K562 (cell line): ENCODE data around the gene PRCC.

Experiments
- NR2F6 ChIP-seq: fragments of 450-650 bp; formaldehyde crosslinking; IDR thresholded peaks from 2 replicates; pipeline ENCODE4 v1.4.0; 2020; ENCODE audit warnings: mild to moderate bottlenecking
- SRF ChIP-seq, 2 experiments: fragments of 250-450, 450-650 bp in 1 of 2; sonication (Bioruptor Pico) in 1 of 2; sonication (generic) in 1 of 2; formaldehyde crosslinking; IDR thresholded peaks; 2 replicates each; pipeline versions ENCODE4 v1.5.0 to v1.5.1; 2020 to 2022; ENCODE audit warnings: mild to moderate bottlenecking in 1 of 2, missing genetic modification reagents in 1 of 2

DNA sequence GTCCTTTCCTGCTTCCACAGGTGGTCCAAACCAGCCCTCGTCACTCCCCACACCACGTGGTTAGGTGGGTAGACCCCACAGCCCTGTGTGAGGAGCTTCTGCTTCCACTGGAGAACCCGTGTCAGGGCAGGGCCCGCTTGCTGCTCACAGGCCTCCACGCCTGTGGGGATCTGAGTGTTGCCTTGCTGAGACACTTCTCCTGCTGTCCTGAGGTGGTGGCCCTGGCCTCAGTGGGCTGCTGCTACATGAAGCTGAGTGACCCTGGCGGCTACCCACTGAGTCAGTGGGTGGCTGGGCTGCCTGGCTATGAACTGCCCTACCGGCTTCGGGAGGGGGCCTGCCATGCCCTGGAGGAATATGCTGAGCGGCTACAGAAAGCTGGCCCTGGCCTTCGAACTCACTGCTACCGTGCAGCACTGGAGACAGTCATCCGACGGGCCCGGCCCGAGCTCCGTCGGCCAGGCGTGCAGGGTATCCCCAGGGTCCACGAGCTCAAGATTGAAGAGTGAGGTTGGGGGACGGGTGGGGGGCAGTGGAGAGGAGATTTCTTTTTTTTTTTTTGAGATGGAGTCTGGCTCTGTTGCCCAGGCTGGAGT lies 33.2 kb upstream of the PRCC start:
- no peak for TF ChIP-seq NR2F6 (CRISPR knock-in tag)
- no peak for TF ChIP-seq SRF (CRISPR knock-in tag; IDR thresholded peaks at IDR 0.05)
